IMR-90 (cell line): Measurements from ENCODE around the gene SYT2. TPM values are rescaled to one million over a fixed set of nuclear protein-coding genes. Genes with fewer than 3 reads are reported as not detected.

Source experiments
- ATAC-seq: fragments of 200-7000 bp; cut with Tn5 transposase; 2 replicates; pipeline ENCODE4 v1.9.1; 2020; ENCODE audit warnings: low read depth, mild to moderate bottlenecking, moderate library complexity
- BruUV-seq: library from RNA; stranded (reverse); fragments of 400-500 nt; replicated peaks from 2 replicates; lab custom pipeline; 2021; lab: Mats Ljungman, UMichigan
- CTCF ChIA-PET: fragments of 300-600 bp; formaldehyde crosslinking; extraction: SDS; loops from one replicate; lab custom pipeline; 2021; ENCODE audit warnings: antibody characterized with exemption; lab: Yijun Ruan, JAX
- POLR2A ChIA-PET: fragments of 300-600 bp; sonication (Branson Sonifier 250); formaldehyde crosslinking; loops from one replicate; lab custom pipeline; 2022; ENCODE audit warnings: antibody characterized with exemption; ENCODE audit not compliant: unreplicated experiment; lab: Charles Lee
- DNase-seq: peaks from one replicate; pipeline ENCODE4 v3.0.0; 2013
- H2AFZ ChIP-seq: replicated peaks from 2 replicates; pipeline ENCODE3; 2013; ENCODE audit warnings: low read length, mild to moderate bottlenecking; ENCODE audit not compliant: poor library complexity
- H2AK5ac ChIP-seq: 2 replicates; pipeline ENCODE4 v1.6.1; 2013; ENCODE audit warnings: low read depth, low read length, inconsistent platforms
- H2AK9ac ChIP-seq: replicated peaks from 2 replicates; pipeline ENCODE3; 2013; ENCODE audit warnings: mild to moderate bottlenecking, low read depth, low read length, moderate library complexity; ENCODE audit not compliant: poor library complexity
- H2BK120ac ChIP-seq: 2 replicates; pipeline ENCODE4 v1.6.1; 2013; ENCODE audit warnings: low read depth, low read length, inconsistent platforms
- H2BK15ac ChIP-seq: 3 replicates; pipeline ENCODE4 v1.6.1; 2013; ENCODE audit warnings: low read depth, low read length, inconsistent platforms
- H2BK20ac ChIP-seq: 2 replicates; pipeline ENCODE4 v1.6.1; 2013; ENCODE audit warnings: low read depth, mild to moderate bottlenecking, inconsistent platforms, low read length, moderate library complexity
- H2BK5ac ChIP-seq: 2 replicates; pipeline ENCODE4 v1.6.1; 2013; ENCODE audit warnings: mild to moderate bottlenecking, low read depth, low read length, inconsistent platforms; ENCODE audit not compliant: poor library complexity, severe bottlenecking
- H3K14ac ChIP-seq: replicated peaks from 2 replicates; pipeline ENCODE4 v1.6.1; 2013; ENCODE audit warnings: low read depth, low read length, inconsistent platforms
- H3K18ac ChIP-seq: 2 replicates; pipeline ENCODE4 v1.6.1; 2013; ENCODE audit warnings: low read depth, low read length, control low read depth
- H3K23ac ChIP-seq: 2 replicates; pipeline ENCODE4 v1.6.1; 2013; ENCODE audit warnings: low read depth, low read length, inconsistent platforms
- H3K27ac ChIP-seq: 2 replicates; pipeline ENCODE4 v1.5.1; 2013; ENCODE audit warnings: mild to moderate bottlenecking, control low read depth, low read length; ENCODE audit not compliant: insufficient read depth
- H3K27me3 ChIP-seq: 2 replicates; pipeline ENCODE4 v1.6.1; 2013; ENCODE audit warnings: low read length; ENCODE audit not compliant: control insufficient read depth, insufficient read depth
- H3K36me3 ChIP-seq: 2 replicates; pipeline ENCODE4 v1.6.1; 2013; ENCODE audit warnings: low read length, mixed read lengths; ENCODE audit not compliant: control insufficient read depth, insufficient read depth
- H3K4ac ChIP-seq: 2 replicates; pipeline ENCODE4 v1.6.1; 2013; ENCODE audit warnings: low read depth, low read length, inconsistent platforms
- H3K4me1 ChIP-seq: 2 replicates; pipeline ENCODE4 v1.6.1; 2013; ENCODE audit warnings: low read length, mixed read lengths; ENCODE audit not compliant: control insufficient read depth, insufficient read depth
- H3K4me2 ChIP-seq: 2 replicates; pipeline ENCODE4 v1.6.1; 2013; ENCODE audit warnings: low read depth, mild to moderate bottlenecking, control low read depth, low read length, moderate library complexity
- H3K4me3 ChIP-seq: 2 replicates; pipeline ENCODE4 v1.5.1; 2013; ENCODE audit warnings: low read depth, mild to moderate bottlenecking, control low read depth, low read length, moderate library complexity; ENCODE audit not compliant: insufficient read depth
- H3K56ac ChIP-seq: 2 replicates; pipeline ENCODE4 v1.6.1; 2013; ENCODE audit warnings: low read length, inconsistent platforms; ENCODE audit not compliant: insufficient read depth; ENCODE audit errors: extremely low read depth
- H3K79me1 ChIP-seq, 2 experiments: 2 replicates each; pipeline ENCODE4 v1.6.1; 2013; ENCODE audit warnings: low read length in 2 of 2, inconsistent platforms in 1 of 2, low read depth in 1 of 2
- H3K9ac ChIP-seq: 2 replicates; pipeline ENCODE4 v1.6.1; 2013; ENCODE audit warnings: low read depth, low read length, control low read depth
- H3K9me1 ChIP-seq: 2 replicates; pipeline ENCODE4 v1.6.1; 2013; ENCODE audit warnings: low read length, inconsistent platforms; ENCODE audit not compliant: insufficient read depth
- H3K9me3 ChIP-seq: 2 replicates; pipeline ENCODE4 v1.6.1; 2013; ENCODE audit warnings: low read length; ENCODE audit not compliant: control insufficient read depth, insufficient read depth
- H4K20me1 ChIP-seq: 2 replicates; pipeline ENCODE4 v1.6.1; 2013; ENCODE audit warnings: low read length, inconsistent platforms; ENCODE audit not compliant: insufficient read depth
- H4K5ac ChIP-seq: 2 replicates; pipeline ENCODE4 v1.6.1; 2013; ENCODE audit warnings: mild to moderate bottlenecking, low read depth, low read length, control low read depth
- H4K8ac ChIP-seq, 2 experiments: 2 replicates each; pipeline ENCODE4 v1.6.1; 2013; ENCODE audit warnings: low read depth in 2 of 2, low read length in 2 of 2, control low read depth in 1 of 2, inconsistent platforms in 1 of 2
- H4K91ac ChIP-seq: 2 replicates; pipeline ENCODE4 v1.6.1; 2013; ENCODE audit warnings: low read depth, low read length, inconsistent platforms; ENCODE audit not compliant: insufficient read depth
- CEBPB ChIP-seq: IDR thresholded peaks from 2 replicates; pipeline ENCODE4 v1.6.1; 2012; ENCODE audit warnings: low read depth, low read length, improper control_type of control experiment
- CTCF ChIP-seq: conservative IDR thresholded peaks from 2 replicates; pipeline ENCODE4 v1.5.1; 2012; ENCODE audit warnings: mild to moderate bottlenecking, low read depth, low read length, improper control_type of control experiment
- FOS ChIP-seq: fragments of 150-350 bp; IDR thresholded peaks from 2 replicates; pipeline ENCODE4 v1.6.1; 2016; ENCODE audit warnings: low read depth, low read length
- MAFK ChIP-seq: IDR thresholded peaks from 2 replicates; pipeline ENCODE4 v1.6.1; 2012; ENCODE audit warnings: low read depth, low read length, improper control_type of control experiment
- MXI1 ChIP-seq: IDR thresholded peaks from 2 replicates; pipeline ENCODE4 v1.6.1; 2012; ENCODE audit warnings: low read depth, mild to moderate bottlenecking, low read length, moderate library complexity, borderline replicate concordance
- RCOR1 ChIP-seq: IDR thresholded peaks from 2 replicates; pipeline ENCODE4 v1.6.1; 2012; ENCODE audit warnings: mild to moderate bottlenecking, low read length, improper control_type of control experiment; ENCODE audit not compliant: insufficient replicate concordance
- RFX5 ChIP-seq: IDR thresholded peaks from 2 replicates; pipeline ENCODE4 v1.8.0; 2012; ENCODE audit warnings: low read depth, mild to moderate bottlenecking, low read length, moderate library complexity
- SMC3 ChIP-seq: fragments of 150-350 bp; IDR thresholded peaks from 2 replicates; pipeline ENCODE4 v1.6.1; 2016; ENCODE audit warnings: low read depth, mild to moderate bottlenecking, antibody characterized with exemption, low read length, moderate library complexity
- WGBS, 2 experiments: methylation state at CpG; one replicate each; pipeline versions ENCODE4 v1.1.5 to v1.1.7; 2013; ENCODE audit warnings: missing lambda C conversion rate in 2 of 2; ENCODE audit not compliant: insufficient read length in 1 of 2; ENCODE audit errors: extremely low coverage in 2 of 2; 5-methylcytosine and 5-hydroxymethylcytosine counted together
- dilution Hi-C: fragments of 300-500 bp; cut with HindIII; formaldehyde crosslinking; loops from one replicate; pipeline ENCODE4 v1.14.3; 2018; ENCODE audit warnings: low sequenced_read_pairs; ENCODE audit not compliant: unreplicated experiment
- in situ Hi-C: fragments of 300-500 bp; cut with MboI; formaldehyde crosslinking; loops from 3 replicates; pipeline ENCODE4 v1.14.3; 2019; ENCODE audit warnings: low sequenced_read_pairs, inconsistent platforms, mixed read lengths
- intact Hi-C: fragments of 100-400 bp; cut with micrococcal nuclease; formaldehyde crosslinking; loops from 2 replicates; pipeline ENCODE4 v1.10.0; 2022
- polyA plus RNA-seq, 3 experiments: library from polyadenylated mRNA; depleted of rRNA; stranded (reverse); fragments of >200 nt; gene quantifications; 2 replicates each; pipeline ENCODE4 v1.2.3, GENCODE V29; 2012; ENCODE audit warnings: low replicate concordance in 1 of 3
- total RNA-seq: library from RNA; depleted of rRNA; stranded (reverse); fragments of >200 nt; gene quantifications from 2 replicates; pipeline ENCODE4 v1.2.3, GENCODE V29; 2012

Gene SYT2
- total and polyA plus RNA-seq, 2 of the 4 experiments (the other 2 are of a cell fraction), result under 0.01 TPM

- Histone ChIP-seq H2BK5ac (no peak overlapping the region), H3K27ac (no peak overlapping the region), H3K4me3 (no peak overlapping the region), H3K9me3 (no peaks in the 10 kb centered on the region), H4K8ac (no peak overlapping the region), H3K4ac (no peak overlapping the region), H2AK9ac (no peak overlapping the region), H3K27me3 (no peaks in the 10 kb centered on the region), H2BK120ac (no peak overlapping the region), H3K18ac (no peak overlapping the region), H3K23ac (no peak overlapping the region), H2AK5ac (no peak overlapping the region), H3K36me3 (peaks cover 46% of the 10 kb centered on the region), H4K5ac (no peak overlapping the region), H2AFZ (no peak overlapping the region), H3K4me2 (no peak overlapping the region), H3K4me1 (no peaks in the 10 kb centered on the region), H3K14ac (no peak overlapping the region), H3K9me1 (no peaks in the 10 kb centered on the region; the same call in 1 of the 2 replicates), H3K79me1 (peaks cover 5 to 15% of the 10 kb centered on the region in 2 experiments; a peak in 2 of 4 replicates), H2BK20ac (no peak overlapping the region), H4K20me1 (peaks cover 16% of the 10 kb centered on the region), H4K91ac (no peak overlapping the region), H3K56ac (no peak overlapping the region), H3K9ac (no peak overlapping the region), H2BK15ac (no peak overlapping the region)
- no TSS peak for BruUV-seq
- DNase-seq (no peak), ATAC-seq (no peak)
- in situ Hi-C loops, result no loop called here
- ChIA-PET CTCF (interaction anchor here (0.6 kb wide), 1 partner anchor 379 kb away, joined by 3 read pairs; no protein-coding TSS in a partner anchor), POLR2A (no interaction called here)
- dilution Hi-C loops, result no loop called here
- TF ChIP-seq SMC3, result no peak
- no peak for TF ChIP-seq MAFK
- no peak for TF ChIP-seq FOS
- no peak for TF ChIP-seq CTCF
- TF ChIP-seq MXI1, result no peak
- TF ChIP-seq CEBPB, result no peak
- TF ChIP-seq RFX5, result no peak
- TF ChIP-seq RCOR1, result no peak
- WGBS, 2 experiments, result 86% methylated on average over 1 of the region's 4 CpGs; no CpG with 5 or more reads in 1 of the 2 experiments
- intact Hi-C loops, result no loop called here
Measured at GRCh38 chr1:202728951-202729350, 18.7 kb upstream of the SYT2 start.
